GM20000 (cell line): ENCODE results near the gene TRIM14.

ENCODE experiments used
- DNase-seq: peaks from one replicate; pipeline ENCODE4 v3.0.0; 2012; ENCODE audit warnings: low spot score
- TF ChIP-seq, protein P1 (sequence below): IDR thresholded peaks from 2 replicates; pipeline ENCODE4 v1.5.1; 2012; ENCODE audit warnings: mild to moderate bottlenecking, control low read depth; ENCODE audit errors: extremely low read depth, missing control alignments

TRIM14 gene

DNA sequence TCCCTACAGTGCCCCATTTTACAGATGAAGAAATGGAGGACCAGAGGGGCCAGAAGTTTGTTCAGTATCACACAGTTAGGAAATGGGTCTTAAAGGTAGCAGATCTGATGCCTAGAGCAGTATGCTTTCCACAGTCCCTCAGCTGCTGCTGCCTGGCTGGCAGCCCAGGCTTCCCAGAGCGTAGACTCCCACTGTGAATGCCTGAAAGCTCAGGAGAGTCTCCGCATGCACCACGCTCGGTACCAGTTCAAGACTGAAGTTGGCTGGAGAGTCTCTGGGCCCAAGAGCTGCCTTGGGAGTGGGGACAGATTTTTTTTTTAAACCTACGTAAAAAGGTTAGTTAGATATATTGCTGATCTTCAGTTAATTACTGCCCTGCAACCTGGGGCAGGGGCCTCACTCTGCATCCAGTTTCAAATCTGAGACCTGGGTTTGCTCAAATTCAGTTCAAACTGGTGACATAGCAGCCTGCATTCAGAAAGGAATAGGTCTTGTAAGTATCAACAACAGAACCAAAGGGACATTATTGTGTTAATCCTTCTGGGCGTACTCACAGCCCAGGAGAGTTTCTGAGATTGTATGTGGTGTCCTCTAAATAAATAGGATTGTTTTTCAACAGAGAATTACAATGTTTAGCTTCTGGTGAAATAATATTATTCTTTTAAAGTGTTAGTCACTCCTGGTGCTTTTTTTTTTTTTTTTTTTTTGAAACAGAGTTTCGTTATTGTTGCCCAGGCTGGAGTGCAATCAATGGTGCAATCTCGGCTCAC lies 54.2 kb downstream of the TRIM14 start:
- TF ChIP-seq, protein P1, sequence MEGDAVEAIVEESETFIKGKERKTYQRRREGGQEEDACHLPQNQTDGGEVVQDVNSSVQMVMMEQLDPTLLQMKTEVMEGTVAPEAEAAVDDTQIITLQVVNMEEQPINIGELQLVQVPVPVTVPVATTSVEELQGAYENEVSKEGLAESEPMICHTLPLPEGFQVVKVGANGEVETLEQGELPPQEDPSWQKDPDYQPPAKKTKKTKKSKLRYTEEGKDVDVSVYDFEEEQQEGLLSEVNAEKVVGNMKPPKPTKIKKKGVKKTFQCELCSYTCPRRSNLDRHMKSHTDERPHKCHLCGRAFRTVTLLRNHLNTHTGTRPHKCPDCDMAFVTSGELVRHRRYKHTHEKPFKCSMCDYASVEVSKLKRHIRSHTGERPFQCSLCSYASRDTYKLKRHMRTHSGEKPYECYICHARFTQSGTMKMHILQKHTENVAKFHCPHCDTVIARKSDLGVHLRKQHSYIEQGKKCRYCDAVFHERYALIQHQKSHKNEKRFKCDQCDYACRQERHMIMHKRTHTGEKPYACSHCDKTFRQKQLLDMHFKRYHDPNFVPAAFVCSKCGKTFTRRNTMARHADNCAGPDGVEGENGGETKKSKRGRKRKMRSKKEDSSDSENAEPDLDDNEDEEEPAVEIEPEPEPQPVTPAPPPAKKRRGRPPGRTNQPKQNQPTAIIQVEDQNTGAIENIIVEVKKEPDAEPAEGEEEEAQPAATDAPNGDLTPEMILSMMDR: no peak
- DNase-seq: no peak

DNA sequence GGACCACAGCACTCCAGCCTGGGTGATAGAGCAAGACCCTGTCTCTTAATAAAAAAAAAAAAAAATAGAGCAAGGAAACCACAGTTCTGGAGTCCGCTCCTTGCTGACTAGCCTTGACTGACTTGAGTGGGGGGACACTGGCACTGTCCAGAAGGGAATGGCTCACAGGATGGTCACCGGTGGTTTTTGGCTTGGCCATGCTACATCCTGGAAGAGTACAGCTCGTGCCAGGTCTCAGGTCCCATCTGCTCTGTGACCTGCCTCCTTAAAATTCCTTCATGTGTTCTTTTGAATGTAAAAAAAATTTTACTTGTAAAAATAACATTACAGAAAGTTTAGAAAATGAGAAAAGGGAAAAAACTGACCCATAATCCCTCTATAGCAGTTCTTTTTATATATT lies 56.9 kb downstream of the TRIM14 start:
- TF ChIP-seq, protein P1: no peak
- no peak for DNase-seq

DNA sequence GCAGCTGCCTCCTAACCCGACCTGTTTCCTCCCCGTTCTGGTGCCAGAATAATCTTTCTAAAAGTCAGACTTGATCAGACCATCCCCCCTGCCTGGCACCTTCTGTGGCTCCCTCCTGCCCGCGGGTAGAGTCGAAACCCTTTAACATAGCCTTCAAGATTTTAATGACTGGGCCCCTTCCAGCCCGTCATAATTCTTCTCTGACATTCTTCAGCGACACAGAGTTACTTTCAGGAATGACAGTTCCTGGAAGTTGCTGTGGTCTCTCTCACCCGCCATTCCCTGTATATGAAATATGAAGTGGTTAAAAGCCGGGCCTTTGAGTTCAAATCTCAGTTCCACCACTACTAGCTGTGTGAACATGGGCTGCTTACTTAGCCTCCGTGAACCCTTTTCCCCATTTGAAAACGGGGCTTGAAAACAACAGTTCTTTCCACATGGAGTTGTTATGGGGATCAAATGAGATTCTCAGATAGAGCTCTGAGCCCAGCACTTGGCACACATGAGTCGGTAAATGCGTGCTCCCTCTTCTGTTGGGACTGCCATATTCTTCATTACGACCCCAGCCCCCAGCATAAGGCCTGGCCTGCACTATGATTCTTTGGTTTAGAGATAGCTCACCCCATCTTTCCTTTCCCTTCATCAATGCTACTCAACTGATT lies 61.8 kb downstream of the TRIM14 start:
- TF ChIP-seq, protein P1: no peak

DNA sequence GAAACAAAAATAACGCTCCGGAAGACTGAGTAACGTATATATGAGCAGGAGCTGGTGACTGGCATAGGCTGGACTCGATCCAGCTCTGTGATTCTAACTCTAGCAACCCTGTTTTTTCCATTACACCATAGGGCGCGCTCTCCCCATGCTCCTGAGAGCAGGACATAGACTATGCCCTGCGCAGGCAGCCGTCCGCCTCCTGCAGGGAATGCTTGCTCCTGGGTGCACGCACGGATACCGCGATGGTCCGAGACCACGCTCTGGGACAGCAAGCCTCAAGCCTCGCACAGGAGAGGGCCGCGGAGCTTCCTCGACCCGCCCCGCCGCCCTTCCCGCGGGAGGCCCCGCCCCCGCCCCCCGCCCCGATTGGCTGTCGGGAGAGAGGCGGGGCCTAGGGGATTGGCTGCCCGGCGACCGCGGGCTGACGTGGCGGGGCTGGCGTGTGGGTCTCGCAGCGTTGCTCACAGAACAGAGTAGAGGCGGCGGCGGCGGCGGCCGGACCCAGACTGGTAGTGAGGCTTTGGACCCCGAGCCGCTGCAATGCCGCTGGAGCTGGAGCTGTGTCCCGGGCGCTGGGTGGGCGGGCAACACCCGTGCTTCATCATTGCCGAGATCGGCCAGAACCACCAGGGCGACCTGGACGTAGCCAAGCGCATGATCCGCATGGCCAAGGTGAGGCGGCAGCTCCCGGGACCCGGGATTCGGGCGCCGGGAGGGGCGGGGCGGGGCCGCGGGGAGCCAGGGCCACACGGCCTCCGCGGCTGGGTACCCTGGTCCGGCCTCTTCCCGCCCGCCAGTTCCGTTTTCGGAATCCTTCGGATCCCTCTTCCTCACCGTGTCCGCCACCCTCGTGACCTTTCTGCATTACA lies 62.5 kb downstream of the TRIM14 start, which contains the start of gene NANS:
Gene NANS (plus strand): TSS at position 464 of the 869 bp plus-strand sequence. CDS start 77 bp downstream, at position 541.
- TF ChIP-seq, protein P1: no peak
- DNase-seq: peak; percentile 97

More for the DNA sequence above, 61.8 kb downstream of the TRIM14 start:
- DNase-seq: no peak

DNA sequence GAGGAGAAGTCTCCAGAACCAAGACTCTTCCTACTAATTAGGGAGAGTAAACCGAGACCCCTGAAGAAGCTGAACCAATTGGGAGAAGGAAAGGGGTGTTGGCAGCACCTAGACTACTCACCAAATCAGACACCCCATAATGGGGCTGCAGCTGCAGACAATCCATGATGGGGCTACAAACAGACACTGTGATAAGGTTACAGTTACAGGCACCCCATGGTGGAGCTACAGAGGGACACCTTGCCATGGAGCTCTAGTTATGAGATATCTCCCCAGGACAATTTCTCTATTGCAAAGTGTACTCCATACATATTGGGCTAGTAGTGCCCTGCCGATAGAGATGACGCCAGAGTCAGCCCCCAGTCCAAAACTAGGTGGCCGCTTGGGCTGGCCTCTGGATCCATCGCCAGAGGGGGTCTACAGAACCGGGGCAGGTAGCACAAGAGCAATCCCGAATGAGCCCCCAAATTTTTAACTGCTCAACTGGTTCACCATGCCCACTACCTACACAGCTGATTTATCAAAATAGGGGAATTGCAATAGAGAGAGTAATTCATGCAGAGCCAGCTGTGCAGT lies 64.6 kb downstream of the TRIM14 start:
- TF ChIP-seq, protein P1: no peak
- no peak for DNase-seq

DNA sequence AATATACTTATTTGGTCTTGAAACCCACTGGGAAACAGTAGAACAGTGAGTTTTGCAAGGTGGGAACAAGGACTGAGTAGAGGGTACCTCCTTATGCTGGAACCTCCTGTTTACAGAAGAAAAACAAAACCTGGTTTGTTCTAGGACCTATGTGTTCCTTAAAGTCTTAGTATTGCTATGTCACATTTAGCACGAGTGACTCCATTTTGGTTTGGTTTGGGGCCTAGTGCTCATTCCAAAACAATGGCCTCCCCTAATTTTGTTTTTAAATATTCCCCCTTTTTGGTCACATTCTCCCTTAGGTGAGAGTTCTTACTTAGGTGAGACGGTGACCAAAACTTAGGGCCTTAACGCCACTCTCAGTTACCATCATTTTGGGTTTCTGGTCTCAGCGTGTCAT lies 68.7 kb downstream of the TRIM14 start:
- TF ChIP-seq, protein P1: no peak
- DNase-seq: no peak
